K562 (cell line): ENCODE measurements around the gene APOL2. TPM values are rescaled to one million over a fixed set of nuclear protein-coding genes. Genes with fewer than 3 reads are reported as not detected.
A peak's percentile ranks its signal among the peaks of the same experiment; 100 is the strongest.

Source experiments
- ATAC-seq: fragments of 200-7000 bp; cut with Tn5 transposase; 3 replicates; pipeline ENCODE4 v1.9.1; 2020; ENCODE audit warnings: moderate library complexity
- BruUV-seq: library from RNA; stranded (reverse); fragments of 400-500 nt; replicated peaks from 2 replicates; lab custom pipeline; 2021; lab: Mats Ljungman, UMichigan
- CTCF ChIA-PET: fragments of 300-600 bp; formaldehyde crosslinking; extraction: SDS; loops from one replicate; lab custom pipeline; 2021; ENCODE audit warnings: low intra/inter-chr PET ratio; lab: Yijun Ruan, JAX
- POLR2A ChIA-PET: fragments of 300-600, 350-650 bp; sonication (Branson Sonifier 250); formaldehyde crosslinking; extraction: SDS; loops from one replicate; lab custom pipeline; 2021; ENCODE audit warnings: antibody characterized with exemption, inconsistent platforms; lab: Yijun Ruan, JAX
- DNase-seq, 4 experiments: peaks; one replicate each; pipeline versions ENCODE4 v3.0.0 to v3.0.0-alpha.2; 2011 to 2018; ENCODE audit warnings: low spot score in 3 of 4, mixed read lengths in 3 of 4; ENCODE audit errors: extremely low read depth in 1 of 4
- FAIRE-seq: peaks from 2 replicates; lab custom pipeline; 2011; peaks lifted over from hg19 to GRCh38; lab: Jason Lieb, UNC
- H2AFZ ChIP-seq: 2 replicates; pipeline ENCODE4 v1.6.0; 2011; ENCODE audit warnings: low read depth, low read length, control low read depth, inconsistent platforms
- H3K27ac ChIP-seq: fragments of 200-600 bp; 3 replicates; pipeline ENCODE4 v1.8.0; 2011; ENCODE audit warnings: low read depth, mild to moderate bottlenecking, control low read depth, inconsistent platforms, low read length, moderate library complexity, mixed read lengths; ENCODE audit errors: extremely low read depth
- H3K27me3 ChIP-seq, 2 experiments: fragments of 300-600 bp in 1 of 2; 2 replicates in 1 of 2; 3 replicates in 1 of 2; pipeline versions ENCODE4 v1.6.0 to v1.8.0; 2011; ENCODE audit warnings: inconsistent platforms in 2 of 2, low read length in 2 of 2, mild to moderate bottlenecking in 1 of 2, mixed read lengths in 1 of 2, moderate library complexity in 1 of 2; ENCODE audit not compliant: control insufficient read depth in 2 of 2, insufficient read depth in 2 of 2
- H3K36me3 ChIP-seq: fragments of 300-600 bp; 3 replicates; pipeline ENCODE4 v1.8.0; 2011; ENCODE audit warnings: mild to moderate bottlenecking, low read length, inconsistent platforms; ENCODE audit not compliant: control insufficient read depth, insufficient read depth
- H3K4me1 ChIP-seq, 2 experiments: fragments of 200-600 bp in 1 of 2; replicated peaks in 1 of 2; 2 replicates in 1 of 2; 3 replicates in 1 of 2; pipeline versions ENCODE4 v1.5.1 to v1.8.0; 2011; ENCODE audit warnings: inconsistent platforms in 2 of 2, low read length in 2 of 2, mild to moderate bottlenecking in 1 of 2, mixed read lengths in 1 of 2, moderate library complexity in 1 of 2; ENCODE audit not compliant: control insufficient read depth in 2 of 2, insufficient read depth in 2 of 2
- H3K4me2 ChIP-seq: 2 replicates; pipeline ENCODE4 v1.6.1; 2011; ENCODE audit warnings: low read length, control low read depth, inconsistent platforms, mixed read lengths; ENCODE audit not compliant: insufficient read depth
- H3K4me3 ChIP-seq: fragments of 200-600 bp; sonication (generic), shearing (Covaris generic); 2 replicates; pipeline ENCODE4 v1.5.1; 2016; ENCODE audit warnings: control low read depth, inconsistent platforms
- H3K79me2 ChIP-seq: fragments of 200-600 bp; 3 replicates; pipeline ENCODE4 v1.8.0; 2011; ENCODE audit warnings: low read length, inconsistent platforms; ENCODE audit not compliant: control insufficient read depth, insufficient read depth
- H3K9ac ChIP-seq, 2 experiments: 2 replicates each; pipeline versions ENCODE4 v1.6.0 to v1.6.1; 2011; ENCODE audit warnings: low read depth in 2 of 2, low read length in 2 of 2, control low read depth in 1 of 2, inconsistent platforms in 1 of 2, mild to moderate bottlenecking in 1 of 2, mixed read lengths in 1 of 2; ENCODE audit not compliant: insufficient read depth in 1 of 2
- H3K9me1 ChIP-seq: one replicate; pipeline ENCODE4 v1.6.0; 2011; ENCODE audit warnings: inconsistent platforms, mild to moderate bottlenecking, low read length, moderate library complexity; ENCODE audit not compliant: control insufficient read depth, insufficient read depth
- H3K9me3 ChIP-seq: replicated peaks from 2 replicates; pipeline ENCODE4 v1.5.1; 2011; ENCODE audit warnings: low read depth, low read length, inconsistent platforms; ENCODE audit not compliant: control insufficient read depth, insufficient read depth
- H4K20me1 ChIP-seq: replicated peaks from 2 replicates; pipeline ENCODE4 v1.6.1; 2011; ENCODE audit warnings: low read length, inconsistent platforms, mixed read lengths; ENCODE audit not compliant: control insufficient read depth, insufficient read depth
- ARHGAP35 ChIP-seq: fragments of 450-650 bp; IDR thresholded peaks from 2 replicates; pipeline ENCODE4 v1.6.1; 2018; ENCODE audit not compliant: partially characterized antibody
- EGR1 ChIP-seq: fragments of 450-650 bp; conservative IDR thresholded peaks from 2 replicates; pipeline ENCODE4 v1.6.1; 2017; ENCODE audit warnings: mild to moderate bottlenecking
- ELF1 ChIP-seq: fragments of 200-800 bp; sonication (Bioruptor generic); IDR thresholded peaks from 2 replicates; pipeline ENCODE4 v1.6.1; 2016; ENCODE audit warnings: missing genetic modification characterization, missing compliant biosample characterization
- GATAD2B ChIP-seq: fragments of 450-650 bp; IDR thresholded peaks from 2 replicates; pipeline ENCODE4 v1.6.1; 2017; ENCODE audit warnings: mild to moderate bottlenecking, borderline replicate concordance
- JUND ChIP-seq, 2 experiments: IDR thresholded peaks; 2 replicates in 1 of 2; 3 replicates in 1 of 2; pipeline ENCODE4 v1.6.1; 2011; ENCODE audit warnings: borderline replicate concordance in 2 of 2, low read depth in 2 of 2, low read length in 2 of 2, improper control_type of control experiment in 1 of 2, missing biosample characterization in 1 of 2, missing genetic modification characterization in 1 of 2, missing genetic modification reagents in 1 of 2
- KDM1A ChIP-seq, 2 experiments: fragments of 450-650 bp; IDR thresholded peaks; 2 replicates each; pipeline ENCODE4 v1.6.1; 2016; ENCODE audit warnings: mild to moderate bottlenecking in 2 of 2
- MCM3 ChIP-seq: fragments of 450-650 bp; IDR thresholded peaks from 2 replicates; pipeline ENCODE4 v1.6.1; 2016
- NFE2 ChIP-seq: IDR thresholded peaks from 2 replicates; pipeline ENCODE4 v1.6.1; 2014; ENCODE audit warnings: antibody characterized with exemption, low read depth
- NFIX ChIP-seq: fragments of 250-450 bp; sonication (Bioruptor Pico); IDR thresholded peaks from 2 replicates; pipeline ENCODE4 v1.4.0; 2020; ENCODE audit warnings: low read depth, mild to moderate bottlenecking, moderate library complexity
- OTX1 ChIP-seq: fragments of 450-650 bp; formaldehyde crosslinking; IDR thresholded peaks from 2 replicates; pipeline ENCODE4 v1.4.0; 2022; ENCODE audit warnings: mild to moderate bottlenecking
- ZFPM2 ChIP-seq: fragments of 250-450 bp; sonication (Bioruptor Pico); IDR thresholded peaks from 2 replicates; pipeline ENCODE4 v1.5.1; 2022; ENCODE audit warnings: mild to moderate bottlenecking
- WGBS: fragments of 100-300 bp; shearing (Covaris generic); methylation state at CpG from one replicate; pipeline ENCODE4 v1.1.6; 2016; ENCODE audit warnings: low coverage, mixed read lengths; ENCODE audit not compliant: insufficient coverage; ENCODE audit errors: missing lambda C conversion rate; 5-methylcytosine and 5-hydroxymethylcytosine counted together
- in situ Hi-C: fragments of 300-500 bp; cut with MboI; formaldehyde crosslinking; loops from 4 replicates; pipeline ENCODE4 v1.15.0; 2018; ENCODE audit warnings: inconsistent platforms, mixed read lengths
- intact Hi-C: fragments of 100-400 bp; cut with micrococcal nuclease; formaldehyde crosslinking; loops from 2 replicates; pipeline ENCODE4 v1.14.2; 2022
- polyA plus RNA-seq, 8 experiments: library from polyadenylated mRNA; depleted of rRNA in 4 of 8; stranded (reverse) in 5 of 8; unstranded in 3 of 8; fragments of >200 nt; fragmentation: Nextera tagmentation in 2 of 8; fragmentation: Illumina TruSeq in 1 of 8; extraction: Ambion mirVana in 2 of 8; extraction: Trizol in 1 of 8; gene quantifications; 2 replicates each; pipeline versions ENCODE4 v1.2.1 to v1.2.3, GENCODE V29; 2011 to 2014; ENCODE audit warnings: inconsistent platforms in 1 of 8, missing spikeins in 1 of 8
- total RNA-seq, 7 experiments: library from RNA; depleted of rRNA in 6 of 7; stranded (reverse); fragments of >200 nt in 6 of 7; fragmentation: Illumina TruSeq in 2 of 7; extraction: Trizol in 2 of 7; gene quantifications; 2 replicates each; pipeline versions ENCODE4 v1.2.1 to v1.2.3, GENCODE V29; 2011 to 2021; ENCODE audit warnings: low replicate concordance in 1 of 7
- TF ChIP-seq, protein P1 (sequence below): fragments of 450-650 bp; IDR thresholded peaks from 2 replicates; pipeline ENCODE4 v1.6.1; 2017; ENCODE audit warnings: antibody characterized with exemption, mild to moderate bottlenecking

The APOL2 gene
- total and polyA plus RNA-seq, 9 of the 15 experiments (the other 6 are each of a cell fraction or from before 2014, with no cell fraction given), result 2.7 to 10.6 (median 8.9) TPM

DNA sequence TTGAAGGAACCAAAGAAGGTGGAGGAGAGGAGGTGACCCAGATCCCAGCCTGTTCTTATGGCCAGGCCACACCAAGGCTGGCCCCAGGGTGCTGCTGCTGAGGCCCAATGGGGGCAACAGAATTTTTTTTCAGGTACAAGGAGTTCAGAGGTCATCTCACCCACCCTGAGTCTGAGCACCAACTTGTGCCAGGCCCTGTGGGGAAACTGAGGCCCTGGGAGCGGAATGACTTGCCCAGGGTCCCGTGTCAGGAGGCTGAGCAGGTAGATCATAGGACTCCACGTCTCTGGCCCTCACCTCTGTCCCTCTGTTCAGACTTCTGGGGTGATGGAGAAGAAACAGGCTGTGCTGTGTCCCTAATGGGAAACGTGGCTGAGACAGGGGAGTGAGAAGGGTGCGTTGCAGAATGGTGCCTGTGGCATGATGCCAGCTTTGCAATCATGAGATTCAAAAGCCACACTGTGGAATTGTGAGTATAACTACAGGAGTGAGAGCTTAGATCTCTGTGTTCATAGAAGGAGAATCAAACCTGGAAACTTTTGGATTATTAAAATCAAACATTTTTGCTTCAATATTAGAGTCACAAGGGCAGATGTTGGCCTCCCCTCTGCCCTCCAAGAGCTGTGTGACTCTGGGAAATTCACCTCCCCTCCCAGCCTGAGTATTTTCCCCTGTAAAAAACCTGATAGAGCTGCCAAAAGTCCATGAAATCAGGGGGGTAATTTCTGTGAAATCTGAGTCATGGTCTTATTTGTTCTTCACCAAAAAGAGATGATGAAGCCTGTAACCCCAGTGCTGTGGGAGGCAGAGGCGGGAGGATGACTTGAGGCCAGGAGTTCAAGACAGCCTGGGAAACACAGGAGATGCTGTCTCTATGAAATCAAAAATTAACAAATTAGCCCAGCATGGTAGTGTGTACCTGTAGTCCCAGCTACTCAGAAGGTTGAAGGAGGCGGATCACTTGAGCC is 14.5 kb upstream of the APOL2 start:
- peak; percentile 76 for FAIRE-seq
- no peaks in the 10 kb centered on the region for H3K9me1 ChIP-seq
- H3K27me3 ChIP-seq, result no peaks in the 10 kb centered on the region
- CTCF ChIA-PET, result no interaction called here
- 8% methylated on average over 7 of the region's 7 CpGs for WGBS
- POLR2A ChIA-PET, result interaction anchor here (1.1 to 3.5 kb wide), 4 partner anchors 15 to 36 kb away, joined by 3 to 15 read pairs (median 4); partner anchors contain the start of gene APOL2
- H3K4me2 ChIP-seq, result peak overlapping the region; percentile 69
- peak overlapping the region; percentile 79; the same call in 1 of the 2 replicates for H2AFZ ChIP-seq
- H3K9me3 ChIP-seq, result peaks cover 3% of the 10 kb centered on the region; the same call in 1 of the 2 replicates
- peak overlapping the region; percentile 36 for H3K4me3 ChIP-seq
- no peaks in the 10 kb centered on the region for H4K20me1 ChIP-seq
- peak overlapping the region; percentile 61 for H3K27ac ChIP-seq
- peaks cover 29 to 38% of the 10 kb centered on the region in 2 experiments for H3K4me1 ChIP-seq
- peaks cover 10% of the 10 kb centered on the region; the same call in 1 of the 3 replicates for H3K36me3 ChIP-seq
- BruUV-seq, result no TSS peak
- in situ Hi-C loops (no loop called here), intact Hi-C loops (no loop called here)
- peak; percentile 4; the same call in 2 of the 3 replicates for ATAC-seq
- H3K79me2 ChIP-seq, result peaks cover 25% of the 10 kb centered on the region
- H3K9ac ChIP-seq, result peak overlapping the region; percentile 46 to 86
- peak in 2 of 4 experiments; percentile 20 to 57 for DNase-seq
- no peak for TF ChIP-seq ZFPM2 (CRISPR knock-in tag)
- TF ChIP-seq GATAD2B, result no peak
- TF ChIP-seq OTX1 (CRISPR knock-in tag), result no peak
- TF ChIP-seq KDM1A (IDR thresholded peaks at IDR 0.05), result peak; percentile 17 to 37; a peak in 1 of 4 replicates
- TF ChIP-seq ARHGAP35, result no peak
- TF ChIP-seq MCM3, result no peak
- peak; percentile 9; the same call in 1 of the 2 replicates for TF ChIP-seq NFE2
- TF ChIP-seq ELF1, result no peak
- TF ChIP-seq NFIX (CRISPR knock-in tag), result no peak
- TF ChIP-seq, protein P1, sequence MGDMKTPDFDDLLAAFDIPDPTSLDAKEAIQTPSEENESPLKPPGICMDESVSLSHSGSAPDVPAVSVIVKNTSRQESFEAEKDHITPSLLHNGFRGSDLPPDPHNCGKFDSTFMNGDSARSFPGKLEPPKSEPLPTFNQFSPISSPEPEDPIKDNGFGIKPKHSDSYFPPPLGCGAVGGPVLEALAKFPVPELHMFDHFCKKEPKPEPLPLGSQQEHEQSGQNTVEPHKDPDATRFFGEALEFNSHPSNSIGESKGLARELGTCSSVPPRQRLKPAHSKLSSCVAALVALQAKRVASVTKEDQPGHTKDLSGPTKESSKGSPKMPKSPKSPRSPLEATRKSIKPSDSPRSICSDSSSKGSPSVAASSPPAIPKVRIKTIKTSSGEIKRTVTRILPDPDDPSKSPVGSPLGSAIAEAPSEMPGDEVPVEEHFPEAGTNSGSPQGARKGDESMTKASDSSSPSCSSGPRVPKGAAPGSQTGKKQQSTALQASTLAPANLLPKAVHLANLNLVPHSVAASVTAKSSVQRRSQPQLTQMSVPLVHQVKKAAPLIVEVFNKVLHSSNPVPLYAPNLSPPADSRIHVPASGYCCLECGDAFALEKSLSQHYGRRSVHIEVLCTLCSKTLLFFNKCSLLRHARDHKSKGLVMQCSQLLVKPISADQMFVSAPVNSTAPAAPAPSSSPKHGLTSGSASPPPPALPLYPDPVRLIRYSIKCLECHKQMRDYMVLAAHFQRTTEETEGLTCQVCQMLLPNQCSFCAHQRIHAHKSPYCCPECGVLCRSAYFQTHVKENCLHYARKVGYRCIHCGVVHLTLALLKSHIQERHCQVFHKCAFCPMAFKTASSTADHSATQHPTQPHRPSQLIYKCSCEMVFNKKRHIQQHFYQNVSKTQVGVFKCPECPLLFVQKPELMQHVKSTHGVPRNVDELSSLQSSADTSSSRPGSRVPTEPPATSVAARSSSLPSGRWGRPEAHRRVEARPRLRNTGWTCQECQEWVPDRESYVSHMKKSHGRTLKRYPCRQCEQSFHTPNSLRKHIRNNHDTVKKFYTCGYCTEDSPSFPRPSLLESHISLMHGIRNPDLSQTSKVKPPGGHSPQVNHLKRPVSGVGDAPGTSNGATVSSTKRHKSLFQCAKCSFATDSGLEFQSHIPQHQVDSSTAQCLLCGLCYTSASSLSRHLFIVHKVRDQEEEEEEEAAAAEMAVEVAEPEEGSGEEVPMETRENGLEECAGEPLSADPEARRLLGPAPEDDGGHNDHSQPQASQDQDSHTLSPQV, result peak; percentile 15; the same call in 1 of the 2 replicates
- TF ChIP-seq EGR1, result peak; percentile 65
- TF ChIP-seq JUND (IDR thresholded peaks at IDR 0.05; ENCODE audit: borderline replicate concordance, low read depth, low read length), result 0 out of 2 replicates have a peak, but pooled peaks have one; percentile 18
- no peak for TF ChIP-seq JUND (tag; IDR thresholded peaks at IDR 0.05; ENCODE audit: borderline replicate concordance, low read depth, low read length)
